DMS114 treated with DMSO at 0.1 percent for 48 hours (cell line): ENCODE measurements around the gene SPRY1.

ENCODE experiments used
- DNase-seq: peaks from one replicate; lab custom pipeline; 2025; ENCODE audit not compliant: unreplicated experiment; lab: John Stamatoyannopoulos, UW

The SPRY1 gene, protein sequence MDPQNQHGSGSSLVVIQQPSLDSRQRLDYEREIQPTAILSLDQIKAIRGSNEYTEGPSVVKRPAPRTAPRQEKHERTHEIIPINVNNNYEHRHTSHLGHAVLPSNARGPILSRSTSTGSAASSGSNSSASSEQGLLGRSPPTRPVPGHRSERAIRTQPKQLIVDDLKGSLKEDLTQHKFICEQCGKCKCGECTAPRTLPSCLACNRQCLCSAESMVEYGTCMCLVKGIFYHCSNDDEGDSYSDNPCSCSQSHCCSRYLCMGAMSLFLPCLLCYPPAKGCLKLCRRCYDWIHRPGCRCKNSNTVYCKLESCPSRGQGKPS

DNA sequence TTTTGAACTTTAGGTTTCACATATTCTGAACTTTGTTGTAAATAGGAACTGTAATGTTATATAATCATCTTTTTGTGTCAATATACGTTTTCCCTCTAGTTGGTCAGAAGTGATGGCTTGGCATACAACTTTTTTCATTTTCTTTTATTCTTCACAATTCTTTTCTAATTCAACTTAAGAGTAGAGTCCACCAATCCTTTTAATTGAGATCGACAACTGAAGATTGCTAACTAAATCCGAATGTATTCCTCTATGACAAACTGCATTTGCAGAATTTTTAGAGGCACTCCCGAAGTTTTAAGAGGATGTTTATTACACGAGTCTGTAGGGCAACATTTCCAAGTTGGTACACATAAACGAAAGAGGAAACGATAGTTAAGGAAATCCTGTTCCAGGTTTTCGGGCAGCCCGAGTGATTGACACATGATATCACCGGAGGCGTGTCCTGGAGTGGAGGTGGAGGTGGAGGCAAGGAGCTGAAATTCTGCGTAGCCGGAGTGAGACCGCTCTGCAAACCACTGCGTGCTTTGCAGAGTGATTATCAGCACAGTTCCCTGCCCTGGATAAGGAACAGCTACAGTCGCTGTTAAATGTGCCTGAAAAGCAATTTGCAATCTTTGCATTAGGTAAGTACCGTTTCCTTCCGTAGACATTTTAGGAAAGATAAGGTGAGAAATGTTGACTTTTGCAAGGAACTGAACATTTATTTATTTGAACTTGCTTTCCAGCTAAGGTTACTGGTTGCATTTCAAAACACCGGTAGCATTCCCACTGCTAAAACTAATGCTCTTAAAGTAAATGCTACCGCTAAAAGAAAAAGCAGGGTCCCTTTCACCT, at the start of gene SPRY1:
Gene SPRY1, plus strand, starts transcription at position 489 of the 837 bp plus-strand sequence. CDS start 4,797 bp downstream, outside the sequence.
- peak; percentile 67 for DNase-seq

DNA sequence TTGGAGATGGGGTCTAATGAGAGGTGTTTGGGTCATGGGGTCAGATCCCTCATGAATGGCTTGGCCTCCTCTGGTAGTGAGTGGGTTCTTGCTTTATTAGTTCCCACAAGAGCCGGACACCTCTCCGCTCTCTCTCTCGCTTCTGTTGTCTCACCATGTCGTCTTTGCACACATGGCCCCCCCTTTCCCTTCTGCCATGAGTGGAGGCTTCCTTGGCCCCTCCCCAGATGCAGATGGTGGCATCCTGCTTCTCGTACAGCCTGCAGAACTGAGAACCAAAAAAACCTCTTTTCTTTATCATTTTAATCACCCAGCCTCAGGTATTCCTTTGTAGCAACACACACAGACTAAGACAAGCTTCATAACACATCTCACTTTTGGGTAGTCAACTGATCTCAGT, 49.6 kb upstream of the SPRY1 start:
- DNase-seq: no peak

DNA sequence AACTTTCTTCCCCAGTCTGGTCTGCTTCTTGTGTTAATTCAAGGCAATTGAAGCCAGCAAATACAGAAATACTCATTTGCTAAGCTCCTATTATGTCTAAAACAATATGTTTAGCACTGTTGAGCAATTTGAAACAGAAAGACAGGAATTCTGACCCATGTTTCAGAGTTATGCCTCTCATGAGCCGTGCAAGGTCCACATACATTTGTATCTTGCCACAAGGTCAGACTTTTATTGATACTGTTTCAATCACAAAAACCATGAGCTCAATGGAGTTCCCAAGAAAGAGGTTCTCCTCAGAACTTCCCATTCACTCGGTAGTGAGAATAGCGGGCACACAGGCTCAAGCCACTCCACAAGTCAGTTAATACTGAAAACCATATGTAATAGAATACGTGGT, 47.6 kb upstream of the SPRY1 start:
- no peak for DNase-seq

DNA sequence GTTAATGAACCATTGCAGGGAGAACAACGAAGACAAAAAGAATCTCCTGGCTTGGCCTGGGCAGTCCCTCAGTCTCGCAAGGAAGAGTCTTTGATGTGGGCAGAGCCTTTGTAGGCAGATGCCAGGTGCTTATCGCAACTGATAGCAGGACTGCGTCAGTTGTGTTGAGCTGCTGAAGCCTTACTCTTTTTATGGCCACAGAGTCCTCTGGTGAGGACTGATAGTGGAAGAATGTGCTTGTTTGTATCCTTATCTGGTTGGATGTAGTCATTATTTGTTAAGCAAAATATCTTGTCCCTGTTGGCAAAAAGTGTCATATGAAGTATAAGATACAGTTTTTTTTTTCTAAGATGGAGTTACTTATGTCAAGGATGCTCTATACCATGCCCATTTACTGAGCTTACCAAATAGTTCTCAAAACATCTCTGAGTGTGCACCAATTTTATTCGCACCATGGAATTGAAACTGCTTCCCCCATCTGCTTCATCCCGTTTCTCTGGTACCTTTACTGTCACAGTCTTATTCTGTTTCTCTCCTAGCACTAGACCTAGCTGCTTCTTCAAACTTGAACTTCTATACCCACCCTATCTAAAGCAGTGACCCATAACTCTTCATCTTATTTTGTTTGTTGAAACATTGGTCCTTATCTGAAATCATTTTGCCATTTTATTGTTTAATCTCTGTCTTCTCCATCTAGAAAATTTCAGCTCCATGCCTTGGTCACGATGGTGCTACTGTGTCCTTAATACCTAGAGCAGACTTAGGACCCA, 47.0 kb upstream of the SPRY1 start:
- no peak for DNase-seq

DNA sequence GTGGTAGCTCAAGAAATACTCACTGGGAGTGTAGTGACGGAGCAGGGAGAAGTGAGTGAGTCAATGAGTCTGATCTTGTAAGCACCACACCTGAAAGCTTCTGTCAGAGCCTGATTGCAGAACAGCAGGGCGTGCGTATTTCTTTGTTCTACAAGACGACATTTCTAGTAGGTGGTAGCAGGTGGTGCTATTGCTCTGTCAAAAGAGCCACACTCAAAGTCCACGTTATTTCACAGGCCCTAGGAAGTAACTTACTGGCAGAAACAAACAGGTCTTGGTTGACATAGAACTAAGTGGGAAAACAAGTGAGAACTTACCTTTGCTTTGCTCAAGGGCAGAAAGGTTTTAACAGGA, 46.4 kb upstream of the SPRY1 start:
- DNase-seq: peak; percentile 0

DNA sequence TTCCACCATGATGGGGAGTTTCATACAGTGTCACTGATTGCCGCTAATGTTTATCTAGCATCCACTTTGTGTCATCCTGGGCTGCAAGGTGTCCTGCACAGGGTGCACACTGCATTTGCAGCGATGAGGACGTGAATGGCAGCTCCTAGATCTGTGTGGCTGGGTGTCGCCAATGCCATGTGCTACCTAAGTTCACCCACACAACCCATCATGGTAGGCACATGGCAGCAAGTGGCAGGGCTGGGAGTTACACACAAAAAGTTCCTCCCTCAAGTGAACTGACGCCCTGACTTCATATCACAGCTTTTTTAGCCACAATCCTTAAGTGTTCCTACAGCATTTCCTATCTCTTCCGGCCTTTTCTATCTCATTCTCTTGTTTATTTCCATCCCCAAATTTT, 45.9 kb upstream of the SPRY1 start:
- DNase-seq: no peak

DNA sequence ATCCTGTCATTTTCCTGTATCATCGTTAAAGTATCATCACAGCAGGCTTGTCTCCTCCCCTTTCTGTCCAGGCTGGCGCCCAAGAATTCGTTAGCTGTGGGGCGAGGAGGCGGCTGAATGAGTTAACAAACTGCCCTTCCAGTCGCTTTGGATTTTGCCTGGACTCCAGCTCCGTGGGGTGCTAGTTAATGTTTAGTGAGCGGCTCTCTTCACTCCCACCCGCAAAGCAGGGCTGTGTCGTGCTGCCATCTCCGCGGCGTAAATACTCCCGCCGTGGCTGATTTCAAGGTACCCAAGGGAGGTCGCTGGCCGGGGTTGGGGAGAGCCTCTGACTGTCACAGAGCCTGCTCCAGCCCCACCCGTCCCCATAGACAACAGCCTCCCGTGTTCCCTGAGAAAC, 44.9 kb upstream of the SPRY1 start:
- DNase-seq: no peak

DNA sequence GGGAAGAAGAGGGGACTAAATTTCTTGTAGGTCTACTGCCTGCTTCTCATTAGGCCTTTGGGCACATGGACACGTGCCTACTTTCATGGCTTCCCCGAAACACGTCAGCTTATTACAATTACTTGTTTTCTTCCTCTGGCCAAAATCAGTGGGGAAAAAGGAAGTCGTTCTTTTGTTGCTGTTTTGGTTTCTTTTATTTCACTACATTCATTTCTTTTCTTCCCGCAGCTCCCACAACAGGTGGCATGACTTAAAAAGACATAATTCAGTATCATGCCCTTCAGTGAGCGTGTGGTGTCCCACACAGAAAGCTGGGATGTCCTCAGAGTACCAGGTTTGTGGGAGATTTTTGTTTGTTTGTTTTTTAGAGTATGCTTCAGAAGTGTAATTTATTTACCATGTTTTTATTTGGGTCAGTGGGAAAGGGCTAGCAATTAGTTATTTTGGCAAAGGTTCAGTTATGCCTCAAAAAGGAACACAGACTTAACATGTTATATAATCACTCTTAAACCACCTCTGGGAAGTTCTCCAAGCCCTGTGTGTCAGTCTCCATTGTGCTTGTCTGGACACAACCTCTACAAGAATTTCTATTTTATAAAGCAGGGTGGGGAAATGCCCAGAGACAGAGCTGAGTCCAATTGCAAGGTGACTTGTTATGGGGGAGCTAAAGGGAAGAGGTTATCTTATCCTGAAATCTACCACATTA, 44.2 kb upstream of the SPRY1 start:
- no peak for DNase-seq

DNA sequence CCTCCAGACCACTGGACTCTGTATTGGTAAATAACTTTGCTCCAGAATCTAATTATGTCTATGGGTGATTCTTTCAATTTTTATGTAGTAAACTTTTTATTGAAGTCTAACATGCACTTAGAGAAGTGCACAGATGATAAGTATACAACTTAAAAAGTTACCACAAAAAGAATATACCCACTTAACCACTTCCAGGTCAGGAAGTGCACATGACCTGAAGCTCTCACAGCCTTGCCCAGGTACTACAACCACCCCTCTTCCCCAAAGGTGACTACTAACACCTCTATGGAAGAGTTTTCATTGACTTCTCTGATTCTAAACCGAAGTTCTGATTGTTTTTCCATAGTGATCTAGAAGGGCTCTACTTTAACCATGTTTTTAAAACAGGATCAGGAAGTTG, 43.6 kb upstream of the SPRY1 start:
- DNase-seq: no peak

DNA sequence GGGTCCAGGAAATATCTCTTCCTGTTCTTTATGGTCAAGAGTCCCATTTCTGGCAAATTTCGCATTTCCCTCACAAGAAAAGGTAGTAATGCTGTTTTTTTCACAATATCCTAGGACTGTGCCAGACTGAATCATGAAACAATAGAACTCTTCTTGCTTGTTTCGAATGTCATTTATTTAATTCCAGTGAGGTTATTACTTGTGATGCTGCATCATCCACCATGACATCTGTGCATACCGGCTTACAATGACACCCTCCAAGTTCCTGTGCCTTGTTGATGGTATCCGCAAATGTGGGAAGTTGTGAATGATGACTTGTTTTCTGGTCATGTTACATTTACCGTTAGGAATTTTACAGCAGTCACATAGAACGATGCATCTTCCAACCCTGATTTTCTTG, 42.9 kb upstream of the SPRY1 start:
- DNase-seq: no peak

DNA sequence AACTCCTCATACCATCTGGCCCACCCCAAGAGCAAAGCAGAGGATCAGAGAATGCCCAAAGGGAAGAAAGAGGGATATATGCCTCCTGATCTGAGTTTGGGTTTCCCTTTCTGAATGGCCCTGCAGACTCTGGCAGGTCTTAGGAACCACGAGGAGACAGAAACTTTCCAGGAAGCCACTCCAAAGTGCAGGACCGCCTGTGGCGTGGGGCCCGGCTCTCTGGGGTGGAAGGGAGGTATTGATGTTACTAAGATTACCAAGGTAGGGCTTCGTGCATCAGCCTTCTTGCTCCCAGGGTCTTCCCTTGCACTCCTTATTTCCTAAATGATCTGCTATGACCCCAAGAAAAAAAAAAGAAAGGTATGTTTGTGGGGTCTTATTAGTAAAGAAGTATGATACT, 41.9 kb upstream of the SPRY1 start:
- DNase-seq: no peak

DNA sequence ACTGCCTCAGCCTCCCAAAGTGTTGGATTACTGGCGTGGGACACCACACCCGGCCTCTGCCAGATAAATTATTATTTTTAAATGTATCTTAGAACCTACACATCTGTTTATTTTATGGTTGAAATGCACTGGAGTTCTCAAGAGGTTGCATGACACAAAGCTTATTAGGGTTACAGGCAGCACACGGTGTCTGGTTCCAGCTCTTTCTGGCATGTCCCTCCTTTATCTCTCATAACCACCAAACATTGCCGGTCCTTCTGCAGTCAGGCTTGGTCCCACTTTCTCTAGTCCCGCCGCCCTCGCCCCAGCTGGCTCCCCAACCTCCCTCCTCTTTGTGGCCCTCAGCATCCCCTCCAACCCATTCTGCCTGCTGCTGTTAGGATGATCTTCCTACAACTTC, 39.7 kb upstream of the SPRY1 start:
- no peak for DNase-seq

DNA sequence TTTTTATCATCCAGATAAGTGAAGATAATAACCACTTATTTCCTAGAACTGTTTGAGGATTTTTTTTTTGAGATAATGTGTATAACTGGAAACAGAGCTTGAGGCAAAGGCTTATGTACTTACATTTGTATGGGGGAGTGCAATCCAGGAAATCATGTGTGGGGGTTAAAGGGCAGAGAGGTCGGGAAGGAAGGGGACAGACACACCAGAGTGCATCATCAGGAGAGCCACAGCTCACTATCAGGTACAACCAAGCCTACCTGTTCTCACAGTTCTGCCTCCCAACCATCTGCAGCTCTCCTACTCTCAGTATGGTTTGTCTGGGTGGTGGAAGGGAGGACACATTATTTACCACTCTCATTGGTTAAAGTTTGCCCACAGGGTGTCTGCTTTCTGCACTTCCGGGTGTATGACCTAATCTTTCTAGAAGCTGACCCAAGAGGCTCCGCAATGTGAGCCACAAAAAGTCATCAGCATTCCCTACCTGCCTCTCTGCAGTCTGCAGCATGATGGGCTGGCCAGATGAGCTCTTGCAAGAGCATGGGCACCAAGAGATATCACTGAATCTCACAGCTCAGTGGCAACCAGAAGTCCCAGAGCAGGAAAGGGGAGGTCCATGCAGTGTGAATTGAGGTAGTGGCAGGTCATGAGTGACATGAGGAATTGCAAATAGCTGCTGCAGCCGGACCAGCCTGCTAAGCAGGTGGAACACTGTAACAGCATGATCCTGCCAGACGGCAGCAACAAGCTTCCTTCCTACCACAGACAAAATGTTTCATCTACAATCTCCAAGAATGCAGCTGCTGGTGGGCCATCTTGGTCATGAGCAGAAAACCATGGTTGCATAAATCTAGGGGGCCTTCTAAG, 36.9 kb upstream of the SPRY1 start:
- no peak for DNase-seq

DNA sequence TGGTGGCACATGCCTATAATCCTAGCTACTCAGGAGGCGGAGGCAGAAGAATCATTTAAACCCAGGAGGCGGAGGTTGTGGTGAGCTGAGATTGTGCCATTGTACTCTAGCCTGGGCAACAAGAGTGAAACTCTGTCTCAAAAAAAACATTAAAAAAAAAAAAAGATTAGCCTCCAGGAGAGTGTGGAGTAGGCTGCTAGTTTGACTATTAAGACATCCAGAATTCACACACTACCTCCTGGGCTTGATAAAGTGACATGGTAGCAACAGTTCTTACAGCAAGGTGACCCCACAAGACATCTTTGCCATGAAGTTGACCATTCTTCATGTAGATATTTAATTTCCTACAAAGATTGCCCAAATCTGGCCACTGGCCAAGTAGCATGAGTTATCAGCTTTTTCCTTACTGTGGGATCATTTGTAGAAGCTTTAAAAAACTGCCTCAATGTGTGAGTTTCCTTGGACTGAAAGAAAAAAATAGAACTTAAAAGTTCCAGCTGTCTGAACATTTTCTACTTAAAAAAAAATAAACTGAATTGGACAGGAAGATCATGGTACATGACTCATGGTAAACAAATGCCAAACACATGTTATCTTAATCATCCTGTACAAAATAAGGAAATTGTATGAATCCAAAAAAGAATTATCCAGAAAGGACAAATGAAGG, 35.3 kb upstream of the SPRY1 start:
- DNase-seq: no peak

DNA sequence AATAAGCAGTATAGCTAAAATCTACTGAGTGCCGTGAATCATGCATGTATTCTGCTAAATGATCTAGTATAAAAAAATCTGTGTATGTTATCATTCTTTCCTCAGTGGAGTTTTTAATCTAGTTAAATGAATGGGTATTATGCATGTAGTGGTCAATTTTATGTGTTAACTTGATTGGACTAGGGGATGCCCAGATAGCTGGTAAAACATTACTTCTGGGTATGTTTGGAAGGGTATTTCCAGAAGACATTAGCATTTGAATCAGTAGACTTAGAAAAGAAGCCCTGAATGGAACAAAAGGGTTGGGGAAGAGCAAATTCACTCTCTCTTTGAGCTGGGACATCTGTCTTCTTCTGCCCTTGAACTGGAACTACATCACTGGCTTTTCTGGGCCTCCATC, 34.5 kb upstream of the SPRY1 start:
- DNase-seq: no peak

DNA sequence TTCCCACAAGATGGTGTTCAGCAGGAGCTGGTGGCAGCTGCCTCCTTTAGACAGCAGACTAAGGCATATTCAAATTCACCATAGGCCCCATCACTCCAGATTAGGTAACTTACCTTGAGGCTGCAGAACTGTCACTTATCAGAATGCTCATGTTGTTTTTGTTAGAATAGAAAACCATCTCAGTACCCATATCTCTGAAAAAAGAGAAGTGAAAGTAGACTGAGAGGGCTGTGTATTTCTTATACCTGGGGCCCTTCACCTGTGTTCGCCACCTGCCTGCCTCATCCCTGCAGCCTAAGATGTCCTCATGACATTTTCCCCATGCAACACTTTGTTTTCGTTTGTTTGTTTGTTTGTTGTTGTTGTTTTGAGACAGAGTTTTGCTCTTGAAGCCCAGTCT, 32.9 kb upstream of the SPRY1 start:
- no peak for DNase-seq

DNA sequence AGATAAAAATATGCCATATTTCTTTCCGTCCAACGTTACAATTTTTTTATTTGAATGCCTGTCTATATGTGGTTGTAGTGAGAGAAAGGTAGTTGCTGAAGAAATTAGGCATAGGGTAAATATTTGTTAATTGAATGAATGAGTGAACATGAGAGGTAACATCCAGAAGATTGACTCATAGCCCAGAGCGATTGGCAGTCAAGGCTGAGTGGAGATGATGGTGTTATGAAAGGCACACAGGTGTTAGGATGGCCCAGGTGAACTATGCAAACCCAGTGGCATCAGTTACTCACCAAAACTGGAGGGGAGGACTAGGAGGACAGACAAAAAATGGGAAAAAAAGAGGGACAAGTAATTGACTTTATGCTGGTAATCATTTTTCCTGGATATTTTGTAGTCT, 31.7 kb upstream of the SPRY1 start:
- no peak for DNase-seq

DNA sequence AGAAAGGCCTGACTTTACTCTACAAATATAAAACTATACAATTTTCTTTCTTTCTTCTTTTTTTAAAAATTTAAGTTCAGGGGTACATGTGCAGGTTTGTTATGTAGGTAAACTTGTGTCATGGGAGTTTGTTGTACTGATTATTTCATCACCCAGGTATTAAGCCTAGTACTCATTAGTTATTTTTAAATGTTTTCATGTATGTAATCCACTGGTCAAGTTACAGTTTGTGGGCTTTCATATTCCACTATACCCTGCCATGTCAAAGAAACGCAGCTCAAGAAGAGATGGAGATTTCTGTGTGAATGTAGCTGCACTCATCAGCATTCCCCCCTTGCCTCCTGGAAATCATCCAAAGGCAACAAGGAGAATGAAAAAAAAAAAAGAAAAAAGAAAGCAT, 31.2 kb upstream of the SPRY1 start:
- DNase-seq: no peak

DNA sequence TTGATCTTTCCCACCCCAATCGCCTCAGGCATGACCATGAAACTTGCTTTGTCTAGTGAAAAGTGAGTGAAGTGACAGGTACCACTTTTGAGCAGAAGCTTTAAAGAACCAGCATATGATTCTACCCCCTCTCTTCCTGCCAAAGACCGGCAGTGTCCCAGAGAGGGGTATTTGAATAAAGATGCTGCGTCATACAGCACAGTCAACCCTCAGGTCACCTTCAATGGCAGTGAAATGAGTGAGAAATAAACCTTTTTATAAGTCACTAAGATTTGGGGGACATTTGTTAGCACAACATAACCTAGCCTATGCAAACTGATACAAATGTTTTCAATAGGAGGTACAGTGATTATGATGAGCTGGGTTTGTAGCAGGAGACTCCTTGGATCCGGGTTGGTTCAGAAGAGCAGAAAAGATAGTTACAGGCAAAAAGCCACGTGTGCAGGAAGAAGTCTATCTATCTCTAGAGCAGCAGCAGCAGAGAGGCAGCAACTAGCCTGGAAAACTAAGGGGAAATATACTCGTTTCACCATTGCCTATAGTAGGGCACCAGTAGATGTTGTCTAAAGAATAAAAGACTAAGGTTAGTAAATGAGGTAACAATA, 30.3 kb upstream of the SPRY1 start:
- DNase-seq: no peak
